Esophagus (tissue), 2 donors: ENCODE measurements around the gene CYBRD1. TPM values are rescaled to one million over a fixed set of nuclear protein-coding genes. Genes with fewer than 3 reads are reported as not detected.

Source experiments
- H3K27ac ChIP-seq, 2 donors: one replicate each; pipeline ENCODE4 v1.5.1; 2013; ENCODE audit warnings: low read depth in 2 of 2, mild to moderate bottlenecking in 2 of 2, inconsistent platforms in 1 of 2, low read length in 1 of 2, moderate library complexity in 1 of 2
- H3K27me3 ChIP-seq, 2 donors: one replicate each; pipeline ENCODE4 v1.6.1; 2013; ENCODE audit warnings: low read length in 2 of 2, control low read depth in 1 of 2, mild to moderate bottlenecking in 1 of 2; ENCODE audit not compliant: insufficient read depth in 2 of 2, control insufficient read depth in 1 of 2
- H3K36me3 ChIP-seq, 2 donors: one replicate each; pipeline ENCODE4 v1.6.1; 2013; ENCODE audit warnings: low read length in 1 of 2; ENCODE audit not compliant: control insufficient read depth in 2 of 2, insufficient read depth in 2 of 2
- H3K4me1 ChIP-seq, 2 donors: one replicate each; pipeline ENCODE4 v1.6.1; 2013; ENCODE audit warnings: low read length in 1 of 2; ENCODE audit not compliant: control insufficient read depth in 2 of 2, insufficient read depth in 2 of 2
- H3K4me3 ChIP-seq, 2 donors: one replicate each; pipeline ENCODE4 v1.5.1; 2013; ENCODE audit warnings: low read length in 2 of 2, mild to moderate bottlenecking in 2 of 2, low read depth in 1 of 2, moderate library complexity in 1 of 2
- H3K9me3 ChIP-seq, 2 donors: one replicate each; pipeline ENCODE4 v1.6.1; 2013; ENCODE audit warnings: mild to moderate bottlenecking in 2 of 2, low read depth in 1 of 2, low read length in 1 of 2, moderate library complexity in 1 of 2; ENCODE audit not compliant: control insufficient read depth in 2 of 2, insufficient read depth in 1 of 2
- WGBS, 2 donors: extraction: QIAGEN DNeasy Blood & Tissue Kit; methylation state at CpG; one replicate each; pipeline ENCODE4 v1.1.7; 2013; 5-methylcytosine and 5-hydroxymethylcytosine counted together
- polyA plus RNA-seq, 2 donors: library from polyadenylated mRNA; stranded (reverse); fragments of 200-250 nt; gene quantifications; one replicate each; pipeline ENCODE4 v1.2.3, GENCODE V29; 2013
- donor health status: healthy with polysubstance abuse.
- donor health status: Bipolar disorder and iron deficiency.

The CYBRD1 gene
- polyA plus RNA-seq, 2 donors = 8.4 to 17.2 TPM

GRCh38 chr2:171547256-171547655 lies 25.0 kb downstream of the CYBRD1 start:
- no peaks in the 10 kb centered on the region for H3K9me3 ChIP-seq
- H3K4me1 ChIP-seq = no peaks in the 10 kb centered on the region
- H3K36me3 ChIP-seq = no peaks in the 10 kb centered on the region
- no peak overlapping the region for H3K27ac ChIP-seq
- H3K4me3 ChIP-seq = no peak overlapping the region
- no peaks in the 10 kb centered on the region for H3K27me3 ChIP-seq

GRCh38 chr2:171547720-171548119 lies 25.4 kb downstream of the CYBRD1 start:
- Histone ChIP-seq H3K4me1 (no peaks in the 10 kb centered on the region), H3K27ac (no peak overlapping the region), H3K27me3 (no peaks in the 10 kb centered on the region), H3K9me3 (no peaks in the 10 kb centered on the region), H3K4me3 (no peak overlapping the region), H3K36me3 (no peaks in the 10 kb centered on the region)
- 93 to 95% methylated on average over 2 of the region's 2 CpGs for WGBS, 2 donors

GRCh38 chr2:171550613-171551012 lies 28.3 kb downstream of the CYBRD1 start:
- H3K27me3 ChIP-seq = no peaks in the 10 kb centered on the region
- no peaks in the 10 kb centered on the region for H3K9me3 ChIP-seq
- H3K4me3 ChIP-seq = no peak overlapping the region
- no peaks in the 10 kb centered on the region for H3K4me1 ChIP-seq
- H3K36me3 ChIP-seq = peaks cover 1 to 3% of the 10 kb centered on the region in 2 donors
- no peak overlapping the region for H3K27ac ChIP-seq

GRCh38 chr2:171551836-171552235 lies 29.6 kb downstream of the CYBRD1 start:
- Histone ChIP-seq H3K27me3 (no peaks in the 10 kb centered on the region), H3K27ac (no peak overlapping the region), H3K4me3 (no peak overlapping the region), H3K4me1 (no peaks in the 10 kb centered on the region), H3K36me3 (peaks cover 2 to 3% of the 10 kb centered on the region in 2 donors), H3K9me3 (no peaks in the 10 kb centered on the region)

GRCh38 chr2:171553236-171553635 lies 31.0 kb downstream of the CYBRD1 start:
- Histone ChIP-seq H3K4me3 (no peak overlapping the region), H3K9me3 (no peaks in the 10 kb centered on the region), H3K4me1 (no peaks in the 10 kb centered on the region), H3K27me3 (no peaks in the 10 kb centered on the region), H3K36me3 (peaks cover 2 to 3% of the 10 kb centered on the region in 2 donors), H3K27ac (no peak overlapping the region)
- 53 to 77% methylated on average over 2 of the region's 2 CpGs for WGBS, 2 donors

- Histone ChIP-seq H3K4me3 (no peak overlapping the region), H3K9me3 (no peaks in the 10 kb centered on the region), H3K27ac (no peak overlapping the region), H3K4me1 (no peaks in the 10 kb centered on the region), H3K36me3 (peaks cover 2 to 3% of the 10 kb centered on the region in 2 donors), H3K27me3 (no peaks in the 10 kb centered on the region)
- WGBS, 2 donors = 77 to 89% methylated on average over 8 of the region's 8 CpGs
Observed at GRCh38 chr2:171553858-171554257, 31.6 kb downstream of the CYBRD1 start.

- Histone ChIP-seq H3K36me3 (peaks cover 2 to 3% of the 10 kb centered on the region in 2 donors), H3K4me3 (no peak overlapping the region), H3K27me3 (no peaks in the 10 kb centered on the region), H3K4me1 (no peaks in the 10 kb centered on the region), H3K27ac (no peak overlapping the region), H3K9me3 (no peaks in the 10 kb centered on the region)
- WGBS, 2 donors = 55 to 59% methylated on average over 3 of the region's 3 CpGs
Observed at GRCh38 chr2:171554991-171555615, 32.8 kb downstream of the CYBRD1 start.

GRCh38 chr2:171557363-171557762 lies 35.1 kb downstream of the CYBRD1 start:
- Histone ChIP-seq H3K36me3 (peaks cover 2 to 3% of the 10 kb centered on the region in 2 donors), H3K9me3 (no peaks in the 10 kb centered on the region), H3K4me1 (no peaks in the 10 kb centered on the region), H3K27ac (no peak overlapping the region), H3K27me3 (no peaks in the 10 kb centered on the region), H3K4me3 (no peak overlapping the region)
- 74 to 82% methylated on average over 4 of the region's 4 CpGs for WGBS, 2 donors

- 82 to 83% methylated on average over 3 of the region's 3 CpGs for WGBS, 2 donors
- no peaks in the 10 kb centered on the region for H3K36me3 ChIP-seq
Observed at GRCh38 chr2:171563301-171563700, 41.0 kb downstream of the CYBRD1 start.

GRCh38 chr2:171564463-171564862 lies 42.2 kb downstream of the CYBRD1 start:
- H3K4me3 ChIP-seq = no peak overlapping the region
- no peaks in the 10 kb centered on the region for H3K36me3 ChIP-seq
- 47 to 57% methylated on average over 5 of the region's 5 CpGs for WGBS, 2 donors
- H3K4me1 ChIP-seq = no peaks in the 10 kb centered on the region
- no peak overlapping the region for H3K27ac ChIP-seq
- H3K9me3 ChIP-seq = no peaks in the 10 kb centered on the region
- H3K27me3 ChIP-seq = no peaks in the 10 kb centered on the region

More at GRCh38 chr2:171563301-171563700, 41.0 kb downstream of the CYBRD1 start:
- Histone ChIP-seq H3K4me1 (no peaks in the 10 kb centered on the region), H3K9me3 (no peaks in the 10 kb centered on the region), H3K4me3 (no peak overlapping the region), H3K27me3 (no peaks in the 10 kb centered on the region), H3K27ac (no peak overlapping the region)
